Measurements from ENCODE around the gene LAMA3. TPM values are rescaled to one million over a fixed set of nuclear protein-coding genes. Genes with fewer than 3 reads are reported as not detected.

The LAMA3 gene
- total and polyA plus RNA-seq, 12 donors = 1.6 to 10.2 (median 4.0) TPM

GRCh38 chr18:23864624-23865023 lies 175.4 kb downstream of the LAMA3 start:
- no peak for DNase-seq
- Histone ChIP-seq H3K4me1 (replicated peaks in 1 of 2) (no peaks in the 10 kb centered on the region), H3K27me3 (no peaks in the 10 kb centered on the region), H3K27ac (no peak overlapping the region), H3K4me3 (no peak overlapping the region), H3K36me3 (replicated peaks in 1 of 2) (no peaks in the 10 kb centered on the region), H3K9me3 (replicated peaks in 1 of 3) (no peaks in the 10 kb centered on the region)
- WGBS, 4 donors = 80 to 96% (median 85%) methylated on average over 4 of the region's 4 CpGs
- TF ChIP-seq POLR2A (IDR thresholded peaks at IDR 0.05) (no peak), CTCF (IDR thresholded peaks at IDR 0.05) (no peak)
- intact Hi-C loops (cut with DNase I) = no loop called here

- no peak overlapping the region for H3K4me3 ChIP-seq
- WGBS, 4 donors = 86 to 96% (median 90%) methylated on average over 5 of the region's 5 CpGs
- TF ChIP-seq CTCF (IDR thresholded peaks at IDR 0.05) (no peak), POLR2A (IDR thresholded peaks at IDR 0.05) (no peak)
- H3K27ac ChIP-seq = no peak overlapping the region
- intact Hi-C loops (cut with DNase I) = no loop called here
- H3K4me1 ChIP-seq (replicated peaks in 1 of 2) = no peaks in the 10 kb centered on the region
- no peaks in the 10 kb centered on the region for H3K36me3 ChIP-seq (replicated peaks in 1 of 2)
- no peak for DNase-seq
- H3K27me3 ChIP-seq = no peaks in the 10 kb centered on the region
- H3K9me3 ChIP-seq (replicated peaks in 1 of 3) = no peaks in the 10 kb centered on the region
Measured at GRCh38 chr18:23867006-23867405, 177.8 kb downstream of the LAMA3 start.

- no peaks in the 10 kb centered on the region for H3K27me3 ChIP-seq
- no peaks in the 10 kb centered on the region for H3K4me1 ChIP-seq (replicated peaks in 1 of 2)
- H3K36me3 ChIP-seq (replicated peaks in 1 of 2) = no peaks in the 10 kb centered on the region
- H3K9me3 ChIP-seq (replicated peaks in 1 of 3) = no peaks in the 10 kb centered on the region
- no peak overlapping the region for H3K4me3 ChIP-seq
- intact Hi-C loops (cut with DNase I) = no loop called here
- DNase-seq = no peak
- TF ChIP-seq CTCF (IDR thresholded peaks at IDR 0.05) (no peak), POLR2A (IDR thresholded peaks at IDR 0.05) (no peak)
- WGBS, 4 donors = 90 to 100% (median 93%) methylated on average over 3 of the region's 3 CpGs
- H3K27ac ChIP-seq = no peak overlapping the region
Measured at GRCh38 chr18:23868136-23868785, 179.0 kb downstream of the LAMA3 start.

GRCh38 chr18:23870676-23871380 lies 181.6 kb downstream of the LAMA3 start:
- no peak for DNase-seq
- whole genome bisulfite sequencing, 4 donors = 74 to 82% (median 75%) methylated on average over 6 of the region's 6 CpGs
- TF ChIP-seq POLR2A (IDR thresholded peaks at IDR 0.05) = no peak
- TF ChIP-seq CTCF (IDR thresholded peaks at IDR 0.05) = no peak
- Histone ChIP-seq H3K36me3 (replicated peaks in 1 of 2) (no peaks in the 10 kb centered on the region), H3K4me3 (no peak overlapping the region), H3K4me1 (replicated peaks in 1 of 2) (no peaks in the 10 kb centered on the region), H3K27me3 (no peaks in the 10 kb centered on the region), H3K9me3 (replicated peaks in 1 of 3) (no peaks in the 10 kb centered on the region), H3K27ac (no peak overlapping the region)
- intact Hi-C loops (cut with DNase I) = no loop called here

All from adrenal gland (tissue), 12 donors.